Gastrocnemius medialis (tissue), 4 donors: Measurements from ENCODE around the gene BICDL2.

Experiments
- POLR2A ChIP-seq, 2 donors: fragments of 450-650 bp; IDR thresholded peaks; one replicate each; pipeline ENCODE4 v1.6.1; 2017; ENCODE audit warnings: antibody characterized with exemption in 2 of 2, mild to moderate bottlenecking in 2 of 2, moderate library complexity in 2 of 2
- TF ChIP-seq, protein P1 (sequence below), 5 experiments: fragments of 450-650 bp in 3 of 5; fragments of 200-600 bp in 2 of 5; sonication (generic) in 2 of 5; IDR thresholded peaks in 4 of 5; conservative IDR thresholded peaks in 1 of 5; 1 replicate in 4 of 5; 2 replicates in 1 of 5; pipeline ENCODE4 v1.5.1; 2016 to 2019; ENCODE audit warnings: antibody characterized with exemption in 5 of 5, mild to moderate bottlenecking in 3 of 5, moderate library complexity in 3 of 5

DNA sequence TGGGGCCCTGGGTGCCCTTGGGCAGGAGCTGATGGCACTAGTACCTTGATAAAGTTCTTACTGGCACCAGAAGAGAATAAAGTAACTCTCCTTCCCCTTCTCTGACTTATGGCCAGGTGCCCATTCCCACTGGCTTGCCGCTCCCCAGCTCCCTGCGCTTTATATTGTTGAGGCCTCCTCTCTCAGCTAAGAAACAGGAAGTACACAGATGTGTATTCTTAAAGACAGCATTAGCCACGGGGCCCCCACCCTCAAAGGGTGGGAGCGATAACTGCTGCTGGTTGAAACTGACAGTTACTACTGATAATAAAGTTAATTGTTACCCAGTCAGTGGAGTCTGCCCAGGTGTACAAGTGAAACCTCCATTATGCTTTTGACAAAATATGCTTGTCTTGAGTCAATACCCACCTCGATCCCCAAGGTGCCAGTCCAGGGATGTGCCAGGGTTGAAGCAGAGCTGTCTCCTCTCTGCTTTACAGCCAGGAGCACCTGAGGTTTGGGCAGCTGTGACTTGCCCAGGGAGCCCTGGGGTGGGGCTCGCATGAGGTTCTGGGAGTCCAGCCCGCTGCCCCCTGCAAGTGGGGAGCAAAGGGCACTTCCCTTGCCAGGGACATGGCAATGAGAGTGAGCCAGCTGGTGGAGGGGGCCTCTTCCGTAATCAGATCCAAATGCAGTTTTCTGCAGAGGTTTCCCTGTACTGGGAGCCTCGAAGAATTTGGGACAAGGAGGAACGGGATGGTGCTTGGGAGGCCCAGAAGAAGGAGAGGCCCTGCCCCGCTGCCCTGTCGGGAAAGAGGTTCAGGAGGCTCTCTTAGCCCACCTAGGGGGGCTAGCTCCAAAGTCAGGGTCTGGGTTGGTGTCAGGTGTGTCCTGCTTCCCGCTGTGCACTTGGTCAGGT lies 29.4 kb downstream of the BICDL2 start:
- TF ChIP-seq, protein P1, sequence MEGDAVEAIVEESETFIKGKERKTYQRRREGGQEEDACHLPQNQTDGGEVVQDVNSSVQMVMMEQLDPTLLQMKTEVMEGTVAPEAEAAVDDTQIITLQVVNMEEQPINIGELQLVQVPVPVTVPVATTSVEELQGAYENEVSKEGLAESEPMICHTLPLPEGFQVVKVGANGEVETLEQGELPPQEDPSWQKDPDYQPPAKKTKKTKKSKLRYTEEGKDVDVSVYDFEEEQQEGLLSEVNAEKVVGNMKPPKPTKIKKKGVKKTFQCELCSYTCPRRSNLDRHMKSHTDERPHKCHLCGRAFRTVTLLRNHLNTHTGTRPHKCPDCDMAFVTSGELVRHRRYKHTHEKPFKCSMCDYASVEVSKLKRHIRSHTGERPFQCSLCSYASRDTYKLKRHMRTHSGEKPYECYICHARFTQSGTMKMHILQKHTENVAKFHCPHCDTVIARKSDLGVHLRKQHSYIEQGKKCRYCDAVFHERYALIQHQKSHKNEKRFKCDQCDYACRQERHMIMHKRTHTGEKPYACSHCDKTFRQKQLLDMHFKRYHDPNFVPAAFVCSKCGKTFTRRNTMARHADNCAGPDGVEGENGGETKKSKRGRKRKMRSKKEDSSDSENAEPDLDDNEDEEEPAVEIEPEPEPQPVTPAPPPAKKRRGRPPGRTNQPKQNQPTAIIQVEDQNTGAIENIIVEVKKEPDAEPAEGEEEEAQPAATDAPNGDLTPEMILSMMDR (IDR thresholded peaks at IDR 0.05 in 4 of 5, conservative IDR thresholded peaks at IDR 0.05 in 1 of 5) = no peak
- TF ChIP-seq POLR2A (IDR thresholded peaks at IDR 0.05) = no peak
